Esophagus squamous epithelium (tissue), 5 donors: Measurements from ENCODE around the gene ASXL3. TPM values are rescaled to one million over a fixed set of nuclear protein-coding genes. Genes with fewer than 3 reads are reported as not detected.

Experiments
- DNase-seq: peaks from one replicate; lab custom pipeline; 2025; lab: John Stamatoyannopoulos, UW
- H3K27ac ChIP-seq, 4 donors: fragments of 200-600 bp; sonication (generic); one replicate each; pipeline ENCODE4 v1.5.1; 2016 to 2019; ENCODE audit warnings: mild to moderate bottlenecking in 1 of 4
- H3K27me3 ChIP-seq, 4 donors: fragments of 200-600 bp; sonication (generic); 1 replicate in 3 of 4; 2 replicates in 1 of 4; pipeline versions ENCODE4 v1.5.1 to v1.6.0; 2017 to 2021; ENCODE audit warnings: antibody characterized with exemption in 1 of 4
- H3K36me3 ChIP-seq, 3 donors: fragments of 200-600 bp; sonication (generic); one replicate each; pipeline ENCODE4 v1.5.1; 2016 to 2019
- H3K4me1 ChIP-seq, 3 donors: fragments of 200-600 bp; sonication (generic); one replicate each; pipeline ENCODE4 v1.5.1; 2017 to 2019
- H3K4me3 ChIP-seq, 4 donors: fragments of 200-600 bp; sonication (generic); 1 replicate in 3 of 4; 2 replicates in 1 of 4; pipeline ENCODE4 v1.5.1; 2016 to 2019; ENCODE audit warnings: mild to moderate bottlenecking in 2 of 4, moderate library complexity in 1 of 4
- H3K9me3 ChIP-seq, 3 donors: fragments of 200-600 bp; sonication (generic); one replicate each; pipeline ENCODE4 v1.5.1; 2016 to 2019
- CTCF ChIP-seq, 6 experiments: fragments of 450-650 bp in 4 of 6; fragments of 200-600 bp in 2 of 6; sonication (generic) in 2 of 6; IDR thresholded peaks; one replicate each; pipeline ENCODE4 v1.5.1; 2016 to 2019; ENCODE audit warnings: antibody characterized with exemption in 6 of 6, mild to moderate bottlenecking in 4 of 6, moderate library complexity in 4 of 6
- POLR2A ChIP-seq, 4 donors: fragments of 450-650 bp; IDR thresholded peaks; one replicate each; pipeline ENCODE4 v1.6.1; 2017; ENCODE audit warnings: antibody characterized with exemption in 4 of 4, mild to moderate bottlenecking in 4 of 4, moderate library complexity in 3 of 4
- WGBS, 2 donors: methylation state at CpG; one replicate each; pipeline ENCODE4 v1.1.5; 2018; 5-methylcytosine and 5-hydroxymethylcytosine counted together
- intact Hi-C: fragments of 100-400 bp; cut with DNase I; formaldehyde crosslinking; loops from one replicate; pipeline ENCODE4 v1.15.0; 2022
- total RNA-seq, 4 donors: library from RNA; depleted of rRNA; stranded (reverse); fragments of >200 nt; gene quantifications; one replicate each; pipeline ENCODE4 v1.1.0, GENCODE V29; 2016
- donor health status: DM: yes; HTN: yes; CAD: no.

ASXL3 gene
- total RNA-seq, 4 donors from 2014 or later, result 0.18 to 0.57 (median 0.18) TPM; not detected in 1

GRCh38 chr18:33735428-33735827, 157.4 kb downstream of the ASXL3 start:
- intact Hi-C loops, result no loop called here
- no peaks in the 10 kb centered on the region for H3K9me3 ChIP-seq
- H3K36me3 ChIP-seq, result no peaks in the 10 kb centered on the region
- TF ChIP-seq CTCF (IDR thresholded peaks at IDR 0.05) (no peak), POLR2A (IDR thresholded peaks at IDR 0.05) (no peak)
- WGBS, 2 donors, result 83 to 100% methylated on average over 1 of the region's 1 CpG
- H3K27ac ChIP-seq, result no peak overlapping the region
- no peak for DNase-seq
- no peak overlapping the region for H3K4me3 ChIP-seq
- H3K27me3 ChIP-seq, result no peaks in the 10 kb centered on the region
- no peaks in the 10 kb centered on the region for H3K4me1 ChIP-seq

GRCh38 chr18:33741760-33742159, 163.7 kb downstream of the ASXL3 start:
- intact Hi-C loops, result no loop called here
- H3K36me3 ChIP-seq, result no peaks in the 10 kb centered on the region
- H3K4me3 ChIP-seq, result no peak overlapping the region
- H3K27me3 ChIP-seq, result no peaks in the 10 kb centered on the region
- no peaks in the 10 kb centered on the region for H3K9me3 ChIP-seq
- no peaks in the 10 kb centered on the region for H3K4me1 ChIP-seq
- WGBS, 2 donors, result 68 to 70% methylated on average over 2 of the region's 2 CpGs
- no peak overlapping the region for H3K27ac ChIP-seq
- TF ChIP-seq CTCF (IDR thresholded peaks at IDR 0.05), result no peak
- no peak for TF ChIP-seq POLR2A (IDR thresholded peaks at IDR 0.05)
- no peak for DNase-seq

- TF ChIP-seq CTCF (IDR thresholded peaks at IDR 0.05) (no peak), POLR2A (IDR thresholded peaks at IDR 0.05) (no peak)
- intact Hi-C loops, result no loop called here
- DNase-seq, result no peak
- Histone ChIP-seq H3K36me3 (no peaks in the 10 kb centered on the region), H3K27me3 (no peaks in the 10 kb centered on the region), H3K27ac (no peak overlapping the region), H3K4me3 (no peak overlapping the region), H3K4me1 (no peaks in the 10 kb centered on the region), H3K9me3 (no peaks in the 10 kb centered on the region)
- 83 to 87% methylated on average over 10 to 11 of the region's 20 CpGs for WGBS, 2 donors
These were observed 166.1 kb downstream of the ASXL3 start for GRCh38 chr18:33744032-33744697.

- Histone ChIP-seq H3K36me3 (no peaks in the 10 kb centered on the region), H3K27ac (no peak overlapping the region), H3K4me3 (no peak overlapping the region), H3K4me1 (no peaks in the 10 kb centered on the region), H3K9me3 (no peaks in the 10 kb centered on the region), H3K27me3 (no peaks in the 10 kb centered on the region)
- TF ChIP-seq CTCF (IDR thresholded peaks at IDR 0.05) (no peak), POLR2A (IDR thresholded peaks at IDR 0.05) (no peak)
- no peak for DNase-seq
- intact Hi-C loops, result no loop called here
- WGBS, 2 donors, result 81 to 91% methylated on average over 6 to 7 of the region's 8 CpGs
These were observed 167.3 kb downstream of the ASXL3 start for GRCh38 chr18:33745151-33745795.

GRCh38 chr18:33745871-33746545, 168.0 kb downstream of the ASXL3 start:
- Histone ChIP-seq H3K27me3 (no peaks in the 10 kb centered on the region), H3K4me3 (no peak overlapping the region), H3K36me3 (no peaks in the 10 kb centered on the region), H3K9me3 (no peaks in the 10 kb centered on the region), H3K27ac (no peak overlapping the region), H3K4me1 (no peaks in the 10 kb centered on the region)
- WGBS, 2 donors, result 83 to 91% methylated on average over 9 to 14 of the region's 16 CpGs
- intact Hi-C loops, result no loop called here
- TF ChIP-seq POLR2A (IDR thresholded peaks at IDR 0.05), result no peak
- no peak for TF ChIP-seq CTCF (IDR thresholded peaks at IDR 0.05)
- no peak for DNase-seq
